ENCODE measurements around the gene EBF3.

The EBF3 gene

GRCh38 chr10:129809431-129809830 is 154.6 kb downstream of the EBF3 start:
- Histone ChIP-seq H3K9me3 (ENCODE audit: control insufficient read depth, low read length) (no peaks in the 10 kb centered on the region), H3K27me3 (replicated peaks; ENCODE audit: control insufficient read depth, insufficient read depth, low read length, poor library complexity, severe bottlenecking) (no peaks in the 10 kb centered on the region), H3K27ac (ENCODE audit: insufficient read depth, low read length, poor library complexity, severe bottlenecking) (no peak overlapping the region), H3K36me3 (ENCODE audit: control insufficient read depth, insufficient read depth, low read length) (no peaks in the 10 kb centered on the region), H3K4me1 (ENCODE audit: control insufficient read depth, insufficient read depth, low read length, poor library complexity, severe bottlenecking) (no peaks in the 10 kb centered on the region), H3K4me3 (ENCODE audit: insufficient read depth, low read depth, low read length, poor library complexity, severe bottlenecking) (no peak overlapping the region)
- no peak for DNase-seq

- Histone ChIP-seq H3K27ac (ENCODE audit: insufficient read depth, low read length, poor library complexity, severe bottlenecking) (no peak overlapping the region), H3K9me3 (ENCODE audit: control insufficient read depth, low read length) (no peaks in the 10 kb centered on the region), H3K4me1 (ENCODE audit: control insufficient read depth, insufficient read depth, low read length, poor library complexity, severe bottlenecking) (no peaks in the 10 kb centered on the region), H3K27me3 (replicated peaks; ENCODE audit: control insufficient read depth, insufficient read depth, low read length, poor library complexity, severe bottlenecking) (no peaks in the 10 kb centered on the region), H3K4me3 (ENCODE audit: insufficient read depth, low read depth, low read length, poor library complexity, severe bottlenecking) (no peak overlapping the region), H3K36me3 (ENCODE audit: control insufficient read depth, insufficient read depth, low read length) (no peaks in the 10 kb centered on the region)
- no peak for DNase-seq
These were observed 155.7 kb downstream of the EBF3 start for GRCh38 chr10:129808092-129808983.

GRCh38 chr10:129807211-129807610 is 156.9 kb downstream of the EBF3 start:
- H3K9me3 ChIP-seq (ENCODE audit: control insufficient read depth, low read length), result no peaks in the 10 kb centered on the region
- no peaks in the 10 kb centered on the region for H3K27me3 ChIP-seq (replicated peaks; ENCODE audit: control insufficient read depth, insufficient read depth, low read length, poor library complexity, severe bottlenecking)
- H3K4me1 ChIP-seq (ENCODE audit: control insufficient read depth, insufficient read depth, low read length, poor library complexity, severe bottlenecking), result no peaks in the 10 kb centered on the region
- no peak overlapping the region for H3K27ac ChIP-seq (ENCODE audit: insufficient read depth, low read length, poor library complexity, severe bottlenecking)
- no peaks in the 10 kb centered on the region for H3K36me3 ChIP-seq (ENCODE audit: control insufficient read depth, insufficient read depth, low read length)
- no peak overlapping the region for H3K4me3 ChIP-seq (ENCODE audit: insufficient read depth, low read depth, low read length, poor library complexity, severe bottlenecking)
- DNase-seq, result no peak

GRCh38 chr10:129800796-129801340 is 163.2 kb downstream of the EBF3 start:
- no peaks in the 10 kb centered on the region for H3K36me3 ChIP-seq (ENCODE audit: control insufficient read depth, insufficient read depth, low read length)
- DNase-seq, result no peak
- H3K4me1 ChIP-seq (ENCODE audit: control insufficient read depth, insufficient read depth, low read length, poor library complexity, severe bottlenecking), result no peaks in the 10 kb centered on the region
- no peak overlapping the region for H3K27ac ChIP-seq (ENCODE audit: insufficient read depth, low read length, poor library complexity, severe bottlenecking)
- no peaks in the 10 kb centered on the region for H3K27me3 ChIP-seq (replicated peaks; ENCODE audit: control insufficient read depth, insufficient read depth, low read length, poor library complexity, severe bottlenecking)
- H3K4me3 ChIP-seq (ENCODE audit: insufficient read depth, low read depth, low read length, poor library complexity, severe bottlenecking), result no peak overlapping the region
- H3K9me3 ChIP-seq (ENCODE audit: control insufficient read depth, low read length), result no peaks in the 10 kb centered on the region

- no peaks in the 10 kb centered on the region for H3K4me1 ChIP-seq (ENCODE audit: control insufficient read depth, insufficient read depth, low read length, poor library complexity, severe bottlenecking)
- H3K9me3 ChIP-seq (ENCODE audit: control insufficient read depth, low read length), result no peaks in the 10 kb centered on the region
- no peak for DNase-seq
These were observed 164.1 kb downstream of the EBF3 start for GRCh38 chr10:129799942-129800341.

GRCh38 chr10:129796710-129797420 is 167.2 kb downstream of the EBF3 start:
- H3K9me3 ChIP-seq (ENCODE audit: control insufficient read depth, low read length), result no peaks in the 10 kb centered on the region
- no peak overlapping the region for H3K27ac ChIP-seq (ENCODE audit: insufficient read depth, low read length, poor library complexity, severe bottlenecking)
- H3K4me3 ChIP-seq (ENCODE audit: insufficient read depth, low read depth, low read length, poor library complexity, severe bottlenecking), result no peak overlapping the region
- no peaks in the 10 kb centered on the region for H3K27me3 ChIP-seq (replicated peaks; ENCODE audit: control insufficient read depth, insufficient read depth, low read length, poor library complexity, severe bottlenecking)
- H3K36me3 ChIP-seq (ENCODE audit: control insufficient read depth, insufficient read depth, low read length), result no peaks in the 10 kb centered on the region
- DNase-seq, result no peak
- no peaks in the 10 kb centered on the region for H3K4me1 ChIP-seq (ENCODE audit: control insufficient read depth, insufficient read depth, low read length, poor library complexity, severe bottlenecking)

More at GRCh38 chr10:129799942-129800341, 164.1 kb downstream of the EBF3 start:
- Histone ChIP-seq H3K27ac (ENCODE audit: insufficient read depth, low read length, poor library complexity, severe bottlenecking) (no peak overlapping the region), H3K4me3 (ENCODE audit: insufficient read depth, low read depth, low read length, poor library complexity, severe bottlenecking) (no peak overlapping the region), H3K36me3 (ENCODE audit: control insufficient read depth, insufficient read depth, low read length) (no peaks in the 10 kb centered on the region), H3K27me3 (replicated peaks; ENCODE audit: control insufficient read depth, insufficient read depth, low read length, poor library complexity, severe bottlenecking) (no peaks in the 10 kb centered on the region)

GRCh38 chr10:129793996-129794395 is 170.1 kb downstream of the EBF3 start:
- Histone ChIP-seq H3K4me1 (ENCODE audit: control insufficient read depth, insufficient read depth, low read length, poor library complexity, severe bottlenecking) (no peaks in the 10 kb centered on the region), H3K9me3 (ENCODE audit: control insufficient read depth, low read length) (peaks cover 7% of the 10 kb centered on the region), H3K27me3 (replicated peaks; ENCODE audit: control insufficient read depth, insufficient read depth, low read length, poor library complexity, severe bottlenecking) (no peaks in the 10 kb centered on the region), H3K36me3 (ENCODE audit: control insufficient read depth, insufficient read depth, low read length) (no peaks in the 10 kb centered on the region), H3K4me3 (ENCODE audit: insufficient read depth, low read depth, low read length, poor library complexity, severe bottlenecking) (no peak overlapping the region), H3K27ac (ENCODE audit: insufficient read depth, low read length, poor library complexity, severe bottlenecking) (no peak overlapping the region)
- DNase-seq, result no peak

GRCh38 chr10:129793479-129793878 is 170.6 kb downstream of the EBF3 start:
- H3K36me3 ChIP-seq (ENCODE audit: control insufficient read depth, insufficient read depth, low read length), result no peaks in the 10 kb centered on the region
- H3K4me3 ChIP-seq (ENCODE audit: insufficient read depth, low read depth, low read length, poor library complexity, severe bottlenecking), result no peak overlapping the region
- H3K27ac ChIP-seq (ENCODE audit: insufficient read depth, low read length, poor library complexity, severe bottlenecking), result no peak overlapping the region
- H3K9me3 ChIP-seq (ENCODE audit: control insufficient read depth, low read length), result peaks cover 7% of the 10 kb centered on the region
- no peak for DNase-seq
- H3K4me1 ChIP-seq (ENCODE audit: control insufficient read depth, insufficient read depth, low read length, poor library complexity, severe bottlenecking), result no peaks in the 10 kb centered on the region
- no peaks in the 10 kb centered on the region for H3K27me3 ChIP-seq (replicated peaks; ENCODE audit: control insufficient read depth, insufficient read depth, low read length, poor library complexity, severe bottlenecking)

GRCh38 chr10:129792864-129793263 is 171.2 kb downstream of the EBF3 start:
- Histone ChIP-seq H3K9me3 (ENCODE audit: control insufficient read depth, low read length) (peaks cover 7% of the 10 kb centered on the region), H3K27me3 (replicated peaks; ENCODE audit: control insufficient read depth, insufficient read depth, low read length, poor library complexity, severe bottlenecking) (no peaks in the 10 kb centered on the region), H3K4me3 (ENCODE audit: insufficient read depth, low read depth, low read length, poor library complexity, severe bottlenecking) (no peak overlapping the region), H3K36me3 (ENCODE audit: control insufficient read depth, insufficient read depth, low read length) (no peaks in the 10 kb centered on the region), H3K4me1 (ENCODE audit: control insufficient read depth, insufficient read depth, low read length, poor library complexity, severe bottlenecking) (no peaks in the 10 kb centered on the region), H3K27ac (ENCODE audit: insufficient read depth, low read length, poor library complexity, severe bottlenecking) (no peak overlapping the region)
- DNase-seq, result no peak

GRCh38 chr10:129792141-129792540 is 171.9 kb downstream of the EBF3 start:
- Histone ChIP-seq H3K9me3 (ENCODE audit: control insufficient read depth, low read length) (peaks cover 7% of the 10 kb centered on the region), H3K4me3 (ENCODE audit: insufficient read depth, low read depth, low read length, poor library complexity, severe bottlenecking) (no peak overlapping the region), H3K36me3 (ENCODE audit: control insufficient read depth, insufficient read depth, low read length) (no peaks in the 10 kb centered on the region), H3K4me1 (ENCODE audit: control insufficient read depth, insufficient read depth, low read length, poor library complexity, severe bottlenecking) (no peaks in the 10 kb centered on the region), H3K27ac (ENCODE audit: insufficient read depth, low read length, poor library complexity, severe bottlenecking) (no peak overlapping the region), H3K27me3 (replicated peaks; ENCODE audit: control insufficient read depth, insufficient read depth, low read length, poor library complexity, severe bottlenecking) (no peaks in the 10 kb centered on the region)
- no peak for DNase-seq

Measured in effector memory CD4-positive, alpha-beta T cell (primary cell).